OCI-LY3 (cell line): Measurements from ENCODE around the gene OR10H1.

ENCODE experiments used
- EZH2phosphoT487 ChIP-seq: fragments of 200-600 bp; shearing (Covaris generic); IDR thresholded peaks from 2 replicates; pipeline ENCODE4 v1.6.1; 2018; ENCODE audit warnings: antibody characterized with exemption, mixed run types, low read depth
- TF ChIP-seq, protein P1 (sequence below): fragments of 200-600, 300-600 bp; sonication (generic); IDR thresholded peaks from 2 replicates; pipeline ENCODE4 v1.5.1; 2014; ENCODE audit warnings: antibody characterized with exemption, low read length, low read depth

DNA sequence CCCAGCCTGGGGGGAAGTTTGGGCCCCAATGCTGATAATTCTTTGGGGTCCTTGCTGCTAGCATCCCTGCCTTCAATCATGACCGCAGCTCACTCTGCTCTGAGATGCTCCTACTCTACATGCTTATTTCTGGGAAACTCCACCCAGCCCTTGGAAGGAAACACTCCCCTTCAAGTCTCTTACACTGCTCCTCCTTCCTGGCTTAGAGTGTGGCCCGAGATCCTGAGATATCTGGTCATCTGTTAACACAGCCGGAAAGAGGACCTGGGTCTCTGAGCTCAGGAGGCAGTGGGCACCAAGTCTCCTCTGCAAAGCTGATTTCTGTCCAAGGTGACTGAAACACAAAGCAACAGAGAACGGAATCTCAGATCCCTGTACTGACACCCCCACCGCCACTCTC is 49.4 kb upstream of the OR10H1 start:
- TF ChIP-seq, protein P1, sequence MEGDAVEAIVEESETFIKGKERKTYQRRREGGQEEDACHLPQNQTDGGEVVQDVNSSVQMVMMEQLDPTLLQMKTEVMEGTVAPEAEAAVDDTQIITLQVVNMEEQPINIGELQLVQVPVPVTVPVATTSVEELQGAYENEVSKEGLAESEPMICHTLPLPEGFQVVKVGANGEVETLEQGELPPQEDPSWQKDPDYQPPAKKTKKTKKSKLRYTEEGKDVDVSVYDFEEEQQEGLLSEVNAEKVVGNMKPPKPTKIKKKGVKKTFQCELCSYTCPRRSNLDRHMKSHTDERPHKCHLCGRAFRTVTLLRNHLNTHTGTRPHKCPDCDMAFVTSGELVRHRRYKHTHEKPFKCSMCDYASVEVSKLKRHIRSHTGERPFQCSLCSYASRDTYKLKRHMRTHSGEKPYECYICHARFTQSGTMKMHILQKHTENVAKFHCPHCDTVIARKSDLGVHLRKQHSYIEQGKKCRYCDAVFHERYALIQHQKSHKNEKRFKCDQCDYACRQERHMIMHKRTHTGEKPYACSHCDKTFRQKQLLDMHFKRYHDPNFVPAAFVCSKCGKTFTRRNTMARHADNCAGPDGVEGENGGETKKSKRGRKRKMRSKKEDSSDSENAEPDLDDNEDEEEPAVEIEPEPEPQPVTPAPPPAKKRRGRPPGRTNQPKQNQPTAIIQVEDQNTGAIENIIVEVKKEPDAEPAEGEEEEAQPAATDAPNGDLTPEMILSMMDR, result no peak
- no peak for TF ChIP-seq EZH2phosphoT487
